ENCODE data around the gene CANT1.

GRCh38 chr17:79012563-79013134 lies 3.1 kb upstream of the CANT1 start:
- TF ChIP-seq GATA2 (IDR thresholded peaks at IDR 0.05; ENCODE audit: low read depth, low read length) (no peak), GATA3 (IDR thresholded peaks at IDR 0.05; ENCODE audit: low read depth, low read length) (no peak)
